GM19240 (cell line): ENCODE results near the gene YIPF2.
"Not testable (repeated sequence)": the region's sequence is repeated elsewhere in the genome, so short reads cannot be mapped to it uniquely, and the experiment has no call there.

Source experiments
- DNase-seq: peaks from one replicate; pipeline ENCODE4 v3.0.0; 2011; ENCODE audit warnings: low spot score; ENCODE audit not compliant: insufficient read length

The YIPF2 gene

DNA sequence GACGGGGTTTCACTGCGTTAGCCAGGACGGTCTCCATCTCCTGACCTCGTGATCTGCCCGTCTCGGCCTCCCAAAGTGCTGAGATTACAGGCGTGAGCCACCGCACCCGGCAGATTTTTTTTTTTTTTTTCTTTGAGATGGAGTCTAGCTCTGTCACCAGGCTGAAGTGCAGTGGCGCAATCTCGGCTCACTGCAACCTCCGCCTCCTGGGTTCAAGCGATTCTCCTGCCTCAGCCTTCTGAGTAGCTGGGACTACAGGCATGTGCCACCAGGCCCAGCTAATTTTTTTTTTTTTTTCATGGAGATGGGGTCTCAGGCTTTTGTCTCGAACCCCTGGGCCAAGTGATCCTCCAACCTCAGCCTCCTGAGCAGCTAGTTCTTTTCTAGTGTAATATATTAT lies 13.2 kb upstream of the YIPF2 start:
- not testable (repeated sequence) for DNase-seq

DNA sequence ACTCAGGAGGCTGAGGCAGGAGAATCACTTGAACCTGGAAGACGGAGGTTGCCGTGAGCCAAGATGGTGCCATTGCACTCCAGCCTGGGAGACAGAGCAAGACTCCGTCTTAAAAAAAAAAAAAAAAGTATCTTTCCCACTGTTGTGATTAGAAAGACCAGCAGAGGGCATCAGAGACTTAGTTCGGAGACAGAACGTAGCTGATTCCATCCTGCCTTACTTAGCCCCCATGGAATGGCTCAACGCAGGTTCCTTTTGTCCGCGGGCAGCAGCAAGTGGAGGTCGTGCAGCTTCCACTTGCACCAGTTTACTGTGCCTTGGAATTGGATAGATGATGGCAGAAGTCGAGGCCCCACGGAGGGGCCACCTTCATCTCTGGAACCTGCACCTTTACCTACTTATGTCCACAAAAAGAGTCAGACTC lies 8.2 kb upstream of the YIPF2 start:
- DNase-seq, result no peak

DNA sequence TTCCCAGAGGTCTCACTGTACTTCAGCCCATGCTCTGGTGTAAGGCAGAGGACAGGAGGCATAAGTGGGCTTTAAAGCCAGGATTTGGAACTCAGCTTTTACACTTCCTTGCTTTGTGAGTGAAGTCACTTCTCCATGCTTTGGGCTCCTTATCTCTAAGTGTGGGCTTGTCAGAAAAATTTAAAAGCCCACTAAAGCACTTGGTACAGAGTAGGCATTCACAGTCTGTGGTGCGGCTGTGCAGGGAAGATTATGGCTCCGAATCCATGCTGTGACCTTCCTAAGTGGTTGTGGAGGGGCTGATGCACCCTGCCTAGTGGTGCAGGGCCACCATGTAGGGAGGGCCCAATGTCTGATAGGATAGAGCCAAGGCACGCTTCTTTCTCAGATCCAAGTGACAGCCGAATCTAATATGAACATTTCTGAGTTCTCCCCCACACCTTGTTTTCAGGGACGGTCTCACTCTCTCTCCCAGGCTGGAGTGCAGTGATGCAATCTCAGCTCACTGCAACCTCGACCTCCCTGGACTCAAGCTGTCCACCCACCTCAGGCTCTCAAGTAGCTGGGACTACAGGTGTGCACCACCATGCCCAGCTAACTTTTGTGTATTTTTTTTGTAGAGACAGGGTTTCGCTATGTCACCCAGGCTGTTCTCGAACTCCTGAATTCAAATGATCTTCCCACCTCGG lies 7.1 kb upstream of the YIPF2 start:
- DNase-seq, result no peak

DNA sequence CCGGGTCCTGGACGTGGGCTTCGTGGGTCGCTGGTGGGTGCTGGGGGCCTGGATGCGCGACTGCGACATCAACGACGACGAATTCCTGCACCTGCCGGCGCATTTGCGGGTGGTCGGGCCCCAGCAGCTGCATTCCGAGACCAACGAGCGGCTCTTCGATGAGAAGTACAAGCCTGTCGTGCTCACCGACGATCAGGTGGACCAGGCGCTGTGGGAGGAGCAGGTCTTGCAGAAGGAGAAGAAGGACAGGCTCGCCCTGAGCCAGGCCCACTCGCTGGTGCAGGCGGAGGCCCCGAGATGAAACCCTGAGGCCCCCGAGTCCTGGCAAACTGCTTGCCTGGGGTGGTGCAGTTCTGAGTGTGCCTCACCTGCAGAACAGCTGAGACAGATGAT lies 959 bp upstream of the YIPF2 start:
- DNase-seq, result no peak

- DNase-seq, result no peak
These were observed 493 bp downstream of the YIPF2 start for GRCh38 chr19:10927730-10928562.

GRCh38 chr19:10924597-10924996 lies 3.8 kb downstream of the YIPF2 start:
- no peak for DNase-seq

DNA sequence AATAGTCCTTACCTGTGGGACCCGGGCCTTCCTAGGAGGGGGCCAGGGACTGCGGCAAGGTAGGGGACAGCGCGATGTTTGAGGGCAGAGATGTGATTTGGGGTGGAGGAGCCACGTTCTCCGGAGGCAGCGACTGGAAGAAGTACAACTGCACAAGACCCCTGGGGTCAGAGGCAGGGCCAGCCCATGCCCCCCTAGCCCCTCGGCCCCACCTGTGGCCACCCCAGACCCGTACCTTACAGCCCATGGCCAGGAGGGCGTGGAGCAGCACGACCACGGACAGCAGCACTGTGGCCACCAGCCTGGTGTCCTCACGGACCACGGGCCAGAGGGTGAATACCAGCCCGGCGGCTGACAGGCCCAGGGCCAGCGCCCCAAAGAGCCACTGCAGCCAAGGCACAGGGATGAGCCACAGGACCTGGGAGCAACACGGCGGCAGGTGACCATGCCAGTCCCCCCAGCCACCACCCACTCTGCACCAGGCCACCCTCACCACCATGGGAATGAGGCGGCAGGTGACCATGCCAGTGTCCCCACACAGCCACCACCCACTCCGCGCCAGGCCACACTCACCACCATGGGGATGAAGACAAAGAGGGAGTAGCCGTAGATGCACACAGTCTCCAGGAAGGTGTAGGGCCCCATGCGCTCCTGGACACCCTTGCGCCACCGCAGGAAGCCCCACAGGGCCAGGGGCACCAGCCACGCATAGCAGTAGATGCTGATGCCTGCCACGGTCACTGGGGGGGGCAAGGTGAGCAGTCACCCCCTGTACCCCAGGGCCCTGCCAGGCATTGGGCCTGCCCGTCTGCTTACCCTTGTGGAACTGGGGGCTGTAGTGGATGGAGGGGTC lies 5.0 kb downstream of the YIPF2 start:
- DNase-seq, result no peak

- DNase-seq, result no peak
These were observed 5.8 kb downstream of the YIPF2 start for GRCh38 chr19:10922638-10923014.

GRCh38 chr19:10921910-10922637 lies 6.4 kb downstream of the YIPF2 start:
- no peak for DNase-seq

DNA sequence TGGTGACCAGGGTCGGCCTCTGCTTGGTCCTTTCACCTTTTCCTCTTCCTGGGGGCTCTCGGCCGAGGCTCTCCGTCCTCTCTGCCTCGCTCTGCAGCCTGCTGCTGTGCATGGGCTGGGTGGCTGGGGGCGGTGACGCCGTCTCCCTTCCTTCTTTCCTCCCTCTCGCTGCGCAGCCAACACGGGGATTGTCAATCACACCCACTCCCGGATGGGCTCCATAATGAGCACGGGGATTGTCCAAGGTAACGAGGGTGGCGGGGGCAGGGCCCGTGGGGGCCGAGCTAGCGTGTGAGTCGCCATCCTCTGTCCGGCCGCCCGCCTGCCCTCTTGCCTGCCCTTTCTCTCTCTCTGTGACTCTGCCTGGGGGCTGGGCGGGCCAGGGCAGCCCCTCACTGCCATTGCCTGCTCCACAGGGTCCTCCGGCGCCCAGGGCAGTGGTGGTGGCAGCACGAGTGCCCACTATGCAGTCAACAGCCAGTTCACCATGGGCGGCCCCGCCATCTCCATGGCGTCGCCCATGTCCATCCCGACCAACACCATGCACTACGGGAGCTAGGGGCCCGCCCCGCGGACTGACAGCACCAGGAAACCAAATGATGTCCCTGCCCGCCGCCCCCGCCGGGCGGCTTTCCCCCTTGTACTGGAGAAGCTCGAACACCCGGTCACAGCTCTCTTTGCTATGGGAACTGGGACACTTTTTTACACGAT lies 7.1 kb downstream of the YIPF2 start:
- no peak for DNase-seq

DNA sequence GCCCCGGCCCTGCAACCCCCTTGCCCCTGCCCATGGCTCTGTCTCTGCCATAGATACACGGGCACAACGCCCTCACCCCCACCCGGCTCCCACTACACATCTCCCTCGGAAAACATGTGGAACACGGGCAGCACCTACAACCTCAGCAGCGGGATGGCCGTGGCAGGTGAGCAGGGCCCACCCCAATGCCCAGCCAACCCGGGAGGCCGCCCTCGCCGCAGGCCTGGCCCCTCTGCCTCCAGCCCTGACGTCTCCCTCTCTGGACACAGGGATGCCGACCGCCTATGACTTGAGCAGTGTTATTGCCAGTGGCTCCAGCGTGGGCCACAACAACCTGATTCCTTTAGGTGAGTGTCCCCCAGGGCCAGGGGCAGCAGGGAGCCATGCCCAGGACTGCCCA lies 7.7 kb downstream of the YIPF2 start:
- DNase-seq, result no peak

DNA sequence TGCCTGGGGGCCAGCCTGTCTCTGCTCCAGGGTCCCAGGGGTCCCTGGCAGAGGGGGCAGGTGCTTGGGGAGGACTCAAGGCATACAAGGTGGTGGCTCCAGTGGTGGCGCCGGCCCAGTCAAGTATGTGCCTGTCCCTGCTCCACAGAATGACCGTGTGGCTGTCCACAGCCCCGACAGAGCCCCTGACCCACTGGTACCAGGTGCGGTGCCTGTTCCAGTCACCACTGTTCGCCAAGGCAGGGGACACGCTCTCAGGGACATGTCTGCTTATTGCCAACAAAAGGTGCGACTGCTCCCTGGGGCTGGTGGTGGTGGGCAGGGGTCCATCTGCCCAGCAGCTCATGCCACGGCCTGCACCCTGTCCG lies 8.2 kb downstream of the YIPF2 start:
- DNase-seq, result no peak

DNA sequence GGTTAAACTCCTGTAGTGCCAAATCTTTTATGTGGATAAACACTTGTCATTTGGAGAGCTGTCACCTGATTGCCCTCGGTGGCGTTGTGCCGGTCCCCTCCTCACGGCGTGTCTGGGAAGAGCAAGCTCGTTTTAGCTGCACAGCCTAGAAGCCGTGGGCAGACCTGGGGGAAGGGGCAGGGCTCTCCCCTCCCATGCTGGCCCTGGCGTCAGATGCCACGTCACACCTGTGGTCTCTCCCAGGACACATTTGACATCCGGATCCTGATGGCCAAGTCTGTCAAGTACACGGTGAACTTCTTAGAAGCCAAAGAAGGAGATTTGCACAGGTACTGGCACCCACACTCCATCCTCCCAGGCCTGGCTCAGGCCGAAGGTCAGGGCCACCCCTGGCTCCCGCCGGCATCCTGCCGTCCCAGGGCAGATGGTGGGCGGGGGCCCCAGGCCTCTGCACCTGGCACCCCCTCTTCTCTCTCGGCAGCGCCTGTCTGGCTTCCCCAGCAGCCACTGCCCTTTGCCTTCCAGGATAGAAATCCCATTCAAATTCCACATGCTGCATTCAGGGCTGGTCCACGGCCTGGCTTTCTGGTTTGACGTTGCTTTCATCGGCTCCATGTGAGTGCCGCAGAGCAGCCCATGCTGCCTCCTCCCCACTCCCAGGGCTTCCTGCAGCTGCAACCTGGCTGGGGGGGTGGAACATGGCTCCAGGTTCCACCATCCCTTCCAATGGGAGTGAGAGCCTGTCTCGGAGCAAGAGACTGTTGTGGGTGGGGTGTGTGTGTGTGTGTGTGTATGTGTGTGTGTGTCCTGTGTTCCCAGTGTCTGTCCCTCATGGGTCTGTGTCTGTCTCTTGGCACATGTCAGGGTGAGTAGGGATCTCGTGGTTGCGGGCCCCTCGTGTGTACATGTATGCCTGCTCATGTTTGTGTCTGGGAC lies 8.8 kb downstream of the YIPF2 start:
- no peak for DNase-seq

DNA sequence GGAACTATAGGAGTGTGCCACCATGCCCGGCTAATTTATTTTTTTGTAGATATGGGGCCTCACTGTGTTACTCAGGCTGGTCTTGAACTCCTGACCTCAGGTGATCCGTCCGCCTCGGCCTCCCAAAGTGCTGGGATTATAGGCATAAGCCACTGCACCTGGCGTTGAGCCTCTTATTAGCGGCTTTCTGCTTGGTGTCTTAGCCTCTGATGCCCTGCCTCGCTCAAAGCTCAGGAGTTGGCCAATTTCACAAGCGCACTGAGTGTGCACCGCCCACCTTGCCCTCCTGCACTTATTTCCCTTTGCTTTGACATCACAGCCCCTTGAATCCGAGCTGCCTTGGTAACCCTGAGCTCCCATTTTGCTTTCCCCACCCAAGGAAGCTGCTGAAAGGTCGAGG lies 10.1 kb downstream of the YIPF2 start:
- DNase-seq, result no peak

DNA sequence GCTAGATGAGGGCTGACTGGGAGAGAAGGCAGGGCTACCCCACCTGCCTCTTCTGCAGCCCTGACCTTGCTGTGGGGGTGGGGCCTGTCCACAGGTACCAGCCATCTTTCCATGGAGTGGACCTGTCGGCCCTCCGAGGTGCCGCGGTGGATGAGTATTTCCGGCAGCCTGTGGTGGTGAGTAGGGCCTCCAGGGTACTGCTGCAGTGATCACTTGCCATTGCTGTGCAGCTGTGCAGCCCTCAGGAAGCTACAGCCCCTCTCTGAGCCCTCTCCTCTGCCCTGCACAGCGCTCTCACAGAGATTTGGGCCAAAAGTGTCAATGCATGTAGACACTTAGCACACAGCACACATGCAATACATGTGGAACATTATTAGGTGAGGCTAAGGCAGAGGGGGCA lies 11.8 kb downstream of the YIPF2 start:
- no peak for DNase-seq

DNA sequence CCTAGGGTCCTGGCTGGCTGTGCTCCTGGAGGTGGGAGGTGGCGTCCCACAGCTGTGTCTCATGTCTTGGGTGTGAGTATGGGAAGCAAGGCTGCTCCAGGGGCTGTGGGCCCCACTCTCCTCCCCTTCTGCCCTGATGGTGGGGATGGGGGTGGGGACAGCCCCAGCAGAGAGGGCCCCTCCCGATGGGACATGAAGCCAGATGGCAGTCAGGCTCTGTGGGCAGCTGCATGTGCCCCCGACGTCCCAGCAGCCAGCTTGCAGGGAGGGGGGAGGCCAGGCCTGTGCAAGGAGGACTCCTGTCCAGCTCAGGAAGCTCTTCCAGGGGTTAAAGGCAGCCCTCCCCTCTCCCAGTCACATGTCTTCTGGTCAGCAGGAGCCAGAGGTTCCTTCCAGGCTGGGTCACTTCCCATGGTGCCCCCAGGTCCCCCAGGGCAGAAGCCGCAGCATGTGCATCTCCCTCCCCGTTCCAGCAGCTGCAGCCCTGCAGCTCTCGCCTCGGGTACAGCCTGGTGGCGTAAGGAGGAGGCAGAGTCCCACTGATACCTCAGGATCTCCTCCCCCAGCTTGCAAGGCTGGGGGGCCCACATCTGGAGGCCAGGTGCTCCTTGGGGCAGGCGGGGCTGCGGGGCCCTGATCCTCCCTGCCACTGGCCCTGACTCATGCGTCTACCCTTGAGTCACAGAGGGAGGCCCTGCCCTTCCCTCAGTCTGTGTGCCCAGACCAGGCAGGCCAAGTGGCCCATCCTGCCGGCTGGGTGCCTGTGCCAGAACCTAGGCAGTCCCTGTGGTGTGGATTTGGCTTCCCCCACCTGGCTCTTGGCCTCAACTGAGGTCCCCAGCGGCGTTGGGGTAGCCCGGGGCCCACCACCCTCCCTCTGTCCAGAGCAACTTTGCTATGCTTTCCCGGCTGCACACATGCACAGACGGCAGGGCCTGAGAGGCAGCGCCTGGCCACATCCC lies 13.0 kb downstream of the YIPF2 start:
- no peak for DNase-seq

DNA sequence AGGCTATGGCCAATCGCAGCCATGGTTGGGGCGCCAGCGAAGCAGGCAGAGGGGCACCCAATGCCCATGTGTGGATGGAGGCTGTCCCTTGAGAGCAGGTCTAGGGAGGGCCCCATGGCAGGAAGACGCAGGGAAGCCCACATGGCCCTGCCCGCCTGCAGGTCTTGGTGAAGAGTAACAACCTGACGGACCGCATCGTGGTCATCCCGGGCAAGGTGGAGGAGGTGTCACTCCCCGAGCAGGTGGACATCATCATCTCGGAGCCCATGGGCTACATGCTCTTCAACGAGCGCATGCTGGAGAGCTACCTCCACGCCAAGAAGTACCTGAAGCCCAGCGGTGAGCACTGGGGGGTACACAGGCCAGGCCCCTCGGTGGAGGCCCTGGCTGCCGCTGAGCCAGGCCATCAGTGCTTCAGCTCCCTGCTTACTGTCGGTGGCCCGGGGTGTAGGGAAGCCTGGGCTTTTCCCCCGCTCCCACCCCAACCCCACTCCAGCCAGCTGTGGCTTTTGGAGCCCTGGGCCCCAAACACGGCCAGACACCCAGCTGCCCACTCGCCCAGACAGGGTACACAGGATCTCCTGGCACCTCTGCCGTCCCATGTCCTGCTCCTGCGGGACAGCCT lies 14.6 kb downstream of the YIPF2 start:
- DNase-seq, result no peak

- no peak for DNase-seq
These were observed 15.8 kb downstream of the YIPF2 start for GRCh38 chr19:10912619-10913018.
